Transverse colon (tissue), 4 donors: Measurements from ENCODE around the gene CRAMP1.

Experiments
- CTCF ChIP-seq, 5 experiments: fragments of 200-600 bp in 3 of 5; fragments of 450-650 bp in 2 of 5; sonication (generic) in 3 of 5; IDR thresholded peaks; 1 replicate in 2 of 5; 2 replicates in 3 of 5; pipeline ENCODE4 v1.5.1; 2016 to 2017; ENCODE audit warnings: antibody characterized with exemption in 5 of 5, inconsistent platforms in 3 of 5, mild to moderate bottlenecking in 2 of 5, moderate library complexity in 1 of 5
- EP300 ChIP-seq: sonication (generic); formaldehyde crosslinking; IDR thresholded peaks from one replicate; pipeline ENCODE4 v1.6.1; 2017; ENCODE audit warnings: antibody characterized with exemption, low read depth
- POLR2A ChIP-seq: fragments of 450-650 bp; IDR thresholded peaks from one replicate; pipeline ENCODE4 v1.6.1; 2016; ENCODE audit warnings: antibody characterized with exemption, mild to moderate bottlenecking, moderate library complexity
- POLR2AphosphoS5 ChIP-seq, 3 donors: sonication (generic); formaldehyde crosslinking; IDR thresholded peaks; one replicate each; pipeline ENCODE4 v1.6.1; 2016; ENCODE audit warnings: antibody characterized with exemption in 3 of 3

GRCh38 chr16:1572673-1573072 is 39.5 kb upstream of the CRAMP1 start:
- TF ChIP-seq CTCF (IDR thresholded peaks at IDR 0.05): no peak
- no peak for TF ChIP-seq POLR2A
- no peak for TF ChIP-seq POLR2AphosphoS5 (IDR thresholded peaks at IDR 0.05)
- no peak for TF ChIP-seq EP300
